Measurements from ENCODE around the gene CTSS.

The CTSS gene

DNA sequence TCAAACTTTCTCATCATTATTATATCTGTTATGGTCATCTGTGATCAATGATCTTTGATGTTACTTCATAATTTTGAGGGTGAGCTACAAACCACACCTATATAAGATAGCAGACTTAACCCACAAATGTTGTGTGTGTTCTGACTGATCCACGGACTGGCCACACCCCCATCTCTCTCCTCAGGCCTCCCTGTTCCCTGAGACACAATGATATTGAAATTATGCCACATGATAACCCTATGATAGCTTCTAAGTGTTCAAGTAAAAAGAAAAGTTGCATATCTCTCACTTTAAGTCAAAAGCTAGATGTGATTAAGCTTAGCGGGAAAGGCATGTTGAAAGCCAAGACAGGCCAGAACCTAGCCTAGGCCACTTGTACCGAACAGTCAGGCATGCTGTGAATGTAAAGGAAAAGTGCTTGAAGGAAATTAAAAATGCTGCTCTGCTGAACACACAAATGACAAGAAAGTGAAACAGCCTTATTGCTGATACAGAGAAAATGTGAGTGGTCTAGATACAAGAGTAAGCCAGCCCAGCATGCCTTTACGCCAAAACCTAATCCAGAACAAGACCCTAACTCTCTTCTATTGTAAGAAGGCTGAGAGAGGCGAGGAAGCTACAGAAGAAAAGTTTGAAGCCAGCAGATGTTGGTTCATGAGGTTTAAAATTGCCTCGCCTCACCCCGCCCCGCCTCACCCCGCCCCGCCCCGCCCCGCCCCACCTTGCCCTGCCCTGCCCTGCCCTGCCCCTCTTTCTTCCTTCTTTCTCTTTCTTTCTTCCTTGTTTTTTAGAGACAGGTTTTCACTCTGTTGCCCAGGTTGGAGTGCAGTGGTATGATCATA, 16.5 kb downstream of the CTSS start:
- no peak for TF ChIP-seq GATA3 (IDR thresholded peaks at IDR 0.05; ENCODE audit: low read depth, low read length)

DNA sequence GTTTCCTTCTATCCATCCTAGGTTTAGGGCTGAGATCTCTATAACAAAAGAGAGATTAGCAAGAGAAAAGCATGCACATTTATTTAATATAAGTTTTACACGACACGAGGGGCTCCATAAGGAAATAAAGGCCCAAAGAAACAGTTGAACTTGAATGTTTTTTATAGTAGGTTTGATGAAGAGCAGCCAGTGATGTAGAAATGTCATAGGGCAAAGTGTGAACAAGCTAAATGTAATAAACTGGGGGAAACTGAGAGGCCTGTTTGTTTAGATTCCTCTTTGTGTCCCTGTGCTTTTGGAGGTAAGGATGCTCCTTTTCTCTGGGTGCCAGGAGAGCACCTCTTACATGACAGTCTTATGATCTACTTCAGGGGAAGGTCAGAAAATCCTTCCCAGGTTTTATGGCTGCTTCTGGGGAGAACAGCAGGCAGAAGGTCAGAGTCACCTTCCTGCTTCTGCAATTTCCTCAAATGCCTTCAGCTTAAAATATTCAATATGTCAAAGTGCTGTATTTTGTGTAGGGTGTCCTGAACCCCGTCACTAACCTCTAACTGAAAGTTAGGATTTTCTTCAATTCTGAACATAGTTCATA, 35.4 kb downstream of the CTSS start:
- TF ChIP-seq GATA3 (IDR thresholded peaks at IDR 0.05; ENCODE audit: low read depth, low read length) (no peak), GATA2 (IDR thresholded peaks at IDR 0.05; ENCODE audit: low read depth, low read length) (no peak)

DNA sequence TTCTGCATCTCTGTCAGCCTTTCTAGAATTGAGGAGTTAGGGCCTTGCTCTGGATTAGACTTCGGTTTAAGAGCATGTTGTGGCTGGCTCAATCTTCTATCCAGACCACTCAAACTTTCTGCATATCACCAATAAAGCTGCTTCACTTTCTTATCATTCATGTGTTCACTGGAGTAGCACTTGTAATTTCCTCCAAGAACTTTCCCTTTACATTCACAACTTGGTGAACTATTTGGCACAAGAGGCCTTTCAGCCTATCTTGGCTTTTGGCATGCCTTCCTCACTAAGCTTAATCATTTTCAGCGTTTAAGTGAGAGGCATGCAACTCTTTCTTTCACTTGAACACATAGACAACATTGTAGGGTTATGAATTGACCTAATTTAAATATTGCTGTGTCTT, 41.2 kb downstream of the CTSS start:
- TF ChIP-seq GATA2 (IDR thresholded peaks at IDR 0.05; ENCODE audit: low read depth, low read length) = no peak
- TF ChIP-seq GATA3 (IDR thresholded peaks at IDR 0.05; ENCODE audit: low read depth, low read length) = no peak

DNA sequence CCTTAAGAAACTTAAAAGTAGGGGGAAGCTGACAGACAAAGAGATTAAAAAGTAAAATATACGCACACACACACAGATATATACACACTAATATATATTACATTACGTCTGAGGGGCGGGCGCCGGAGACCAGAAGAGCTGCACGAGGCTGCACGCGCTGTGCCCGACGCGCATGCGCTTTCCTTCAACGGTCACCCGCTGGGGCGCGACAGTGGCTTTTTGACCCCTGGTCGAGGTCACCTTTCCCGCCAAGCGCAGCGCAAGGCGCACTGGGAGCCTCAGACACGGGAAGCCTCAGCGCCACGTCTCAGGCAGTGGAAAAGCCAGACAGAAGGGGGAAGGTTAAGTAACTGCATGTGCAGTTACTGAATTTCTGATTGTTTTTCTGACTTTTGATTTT, 44.9 kb downstream of the CTSS start, which contains the start of gene HORMAD1:
TSS of gene HORMAD1 (minus strand) at position 193 of the 400 bp plus-strand sequence. CDS start 1,390 bp downstream, outside the sequence.
- TF ChIP-seq GATA2 (IDR thresholded peaks at IDR 0.05; ENCODE audit: low read depth, low read length) (no peak), GATA3 (IDR thresholded peaks at IDR 0.05; ENCODE audit: low read depth, low read length) (no peak)

DNA sequence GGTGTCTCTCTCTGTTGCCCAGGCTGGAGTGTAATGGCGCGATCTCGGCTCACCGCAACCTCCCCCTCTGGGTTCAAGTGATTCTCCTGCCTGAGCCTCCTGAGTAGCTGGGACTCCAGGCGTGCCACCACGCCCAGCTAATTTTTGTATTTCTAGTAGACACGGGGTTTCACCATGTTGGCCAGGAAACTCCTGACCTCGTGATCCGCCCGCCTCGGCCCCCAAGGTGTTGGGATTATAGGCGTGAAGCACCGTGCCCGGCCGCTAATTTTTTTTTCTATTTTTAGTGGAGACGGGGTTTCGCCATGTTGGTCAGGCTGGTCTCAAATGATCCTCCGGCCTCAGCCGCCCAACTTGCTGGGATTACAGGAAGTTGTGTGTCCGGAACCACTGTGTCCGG, 45.5 kb downstream of the CTSS start:
- no peak for TF ChIP-seq GATA3 (IDR thresholded peaks at IDR 0.05; ENCODE audit: low read depth, low read length)
- no peak for TF ChIP-seq GATA2 (IDR thresholded peaks at IDR 0.05; ENCODE audit: low read depth, low read length)

DNA sequence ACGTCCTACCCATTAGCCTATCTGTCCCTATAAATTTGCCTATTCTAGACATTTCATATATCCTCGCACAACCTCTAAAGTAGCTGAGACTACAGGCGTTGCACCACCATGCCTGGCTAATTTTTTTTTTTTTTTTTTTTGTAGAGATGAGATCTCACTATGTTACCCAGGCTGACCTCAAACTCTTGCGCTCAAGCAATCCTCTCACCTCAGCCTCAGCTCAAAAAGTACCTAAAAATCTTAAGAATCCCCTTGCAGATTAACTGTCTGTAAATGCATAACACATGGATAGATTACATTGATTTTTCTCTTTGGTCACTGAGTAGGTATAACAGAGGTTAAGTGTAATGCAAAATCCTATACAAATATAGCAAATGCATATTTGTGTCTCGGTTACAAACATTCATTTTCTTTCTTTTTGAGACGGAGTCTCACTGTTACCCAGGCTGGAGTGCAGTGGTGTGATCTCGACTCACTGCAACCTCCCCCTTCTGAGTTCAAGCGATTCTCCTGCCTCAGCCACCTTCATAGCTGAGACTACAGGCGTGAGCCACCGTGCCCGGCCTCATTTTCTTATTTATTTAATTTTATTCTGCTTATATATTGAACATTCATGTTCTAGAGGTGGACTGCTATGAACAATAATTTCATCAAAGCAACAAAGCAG, 47.2 kb downstream of the CTSS start:
- TF ChIP-seq GATA3 (IDR thresholded peaks at IDR 0.05; ENCODE audit: low read depth, low read length) = no peak
- TF ChIP-seq GATA2 (IDR thresholded peaks at IDR 0.05; ENCODE audit: low read depth, low read length) = no peak

DNA sequence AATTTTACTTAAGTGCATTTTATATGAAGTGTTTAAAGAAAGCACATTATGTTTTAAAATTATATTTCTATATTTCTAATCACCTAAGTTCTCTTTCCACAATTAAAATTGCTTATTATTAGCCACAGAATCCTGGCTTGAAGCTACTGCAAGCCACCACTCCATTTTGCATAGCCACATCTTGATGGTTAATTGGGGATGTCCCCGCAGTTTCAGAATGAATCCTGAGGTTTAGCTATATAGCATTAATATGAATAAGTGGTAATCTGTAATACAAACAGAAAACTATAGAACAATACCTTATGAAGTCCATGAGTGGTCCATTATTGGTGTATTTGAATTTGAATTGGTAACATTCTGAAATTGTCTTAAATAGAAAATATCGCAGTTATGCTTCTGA, 57.0 kb downstream of the CTSS start:
- TF ChIP-seq GATA2 (IDR thresholded peaks at IDR 0.05; ENCODE audit: low read depth, low read length) (no peak), GATA3 (IDR thresholded peaks at IDR 0.05; ENCODE audit: low read depth, low read length) (no peak)

DNA sequence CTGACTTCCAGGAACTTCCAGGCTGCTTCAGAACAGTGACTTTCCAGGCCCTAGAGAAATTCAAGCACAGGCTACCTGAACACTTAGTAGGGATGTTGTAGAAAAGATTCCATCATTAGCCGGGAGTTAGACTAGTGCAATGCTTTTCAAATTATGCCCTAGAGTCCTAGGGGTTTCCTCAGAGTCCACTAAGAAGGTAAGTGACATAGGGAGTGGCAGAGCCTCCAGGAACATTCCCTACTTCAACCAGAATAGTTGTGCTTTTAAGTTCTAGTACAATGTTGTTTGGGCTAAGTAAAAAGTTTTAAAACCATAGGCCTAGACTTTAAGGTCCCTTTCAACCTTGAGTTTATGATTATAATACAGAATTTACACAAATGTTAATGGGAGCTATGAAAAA, 59.5 kb downstream of the CTSS start:
- TF ChIP-seq GATA2 (IDR thresholded peaks at IDR 0.05; ENCODE audit: low read depth, low read length) (no peak), GATA3 (IDR thresholded peaks at IDR 0.05; ENCODE audit: low read depth, low read length) (no peak)

DNA sequence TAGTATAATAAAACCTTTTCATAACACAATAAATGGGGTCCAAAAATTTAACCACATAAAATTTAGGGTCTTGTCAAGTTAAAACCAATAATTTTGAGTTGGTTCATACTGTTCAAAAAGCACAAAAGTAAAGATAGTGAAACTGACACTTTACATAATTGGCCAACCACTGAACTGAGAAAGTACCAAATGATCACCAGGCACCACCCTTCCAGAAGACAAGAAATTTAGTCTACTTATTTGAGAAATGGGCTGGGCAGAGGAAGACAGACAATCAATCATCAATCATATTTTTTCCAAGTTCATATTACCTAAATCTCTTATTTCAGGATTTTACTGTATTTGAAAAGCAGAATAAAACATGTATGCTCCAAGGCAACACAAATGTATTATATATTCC, 62.2 kb downstream of the CTSS start:
- TF ChIP-seq GATA3 (IDR thresholded peaks at IDR 0.05; ENCODE audit: low read depth, low read length) = no peak

DNA sequence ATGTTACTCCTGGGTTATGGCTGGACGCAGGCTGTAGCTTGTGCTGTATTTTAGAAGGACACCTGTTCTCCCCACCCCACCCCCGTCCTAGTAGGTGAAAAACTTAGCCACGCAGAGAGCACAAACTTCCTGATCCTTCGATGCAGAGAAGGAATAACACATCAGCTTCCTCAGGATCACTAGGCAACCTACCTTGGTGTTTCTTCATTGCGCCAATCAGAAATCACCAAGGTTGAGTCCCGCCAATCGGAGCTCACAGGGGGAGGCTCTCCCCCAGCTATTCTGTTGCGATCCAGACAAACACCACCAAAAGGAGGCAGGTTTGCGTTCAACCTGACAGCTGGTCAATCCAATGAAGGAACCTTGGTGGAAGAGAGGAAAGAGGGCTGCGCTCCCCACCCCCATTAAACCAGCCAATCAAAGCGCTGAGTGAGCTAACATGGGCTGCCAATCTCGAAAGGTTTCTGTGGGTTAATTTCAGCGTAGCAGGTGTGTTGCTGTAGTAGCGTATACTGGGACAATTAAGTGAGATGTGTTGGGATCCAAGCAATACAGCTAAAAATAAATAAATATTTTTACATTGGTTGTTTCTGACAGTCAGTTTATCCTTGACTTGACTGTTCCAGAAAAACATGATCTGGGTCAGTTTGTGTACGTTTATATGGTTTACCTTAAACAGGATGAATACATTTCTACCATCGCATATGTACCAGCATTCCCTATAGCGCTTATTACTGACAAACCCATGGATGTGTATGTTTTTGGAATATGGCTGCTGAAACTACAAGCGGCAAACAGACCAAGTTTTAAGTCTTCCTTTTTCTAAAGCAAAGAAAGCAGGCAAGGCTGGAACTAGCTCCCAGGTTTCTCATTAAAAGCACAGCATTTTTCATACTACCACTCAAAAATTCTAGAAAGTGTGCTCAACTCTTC, 68.3 kb downstream of the CTSS start, which contains the start of gene GOLPH3L:
TSS of gene GOLPH3L (minus strand) at position 160 of the 933 bp plus-strand sequence. CDS start 2,316 bp downstream, outside the sequence.
- TF ChIP-seq GATA2 (IDR thresholded peaks at IDR 0.05; ENCODE audit: low read depth, low read length) (no peak), GATA3 (IDR thresholded peaks at IDR 0.05; ENCODE audit: low read depth, low read length) (no peak)

DNA sequence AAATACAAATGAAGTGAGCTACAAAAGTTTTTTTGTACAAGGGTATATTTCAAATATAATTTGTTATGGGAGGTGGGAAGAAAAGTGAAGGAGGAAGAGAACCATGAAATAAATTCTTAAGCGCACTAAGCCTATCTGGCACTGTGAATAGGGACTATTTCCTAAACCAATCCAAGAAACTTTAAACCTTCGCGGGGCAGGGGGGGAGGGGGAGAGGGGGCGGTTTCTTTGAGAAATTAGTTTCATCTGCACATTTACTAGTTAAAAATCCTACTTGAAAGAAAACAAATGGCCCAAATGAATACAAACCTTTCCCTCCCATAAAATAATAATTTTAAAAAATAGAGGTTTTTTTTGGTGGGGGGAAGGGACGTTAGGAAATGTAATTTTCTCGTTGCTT, 69.0 kb downstream of the CTSS start:
- no peak for TF ChIP-seq GATA2 (IDR thresholded peaks at IDR 0.05; ENCODE audit: low read depth, low read length)
- TF ChIP-seq GATA3 (IDR thresholded peaks at IDR 0.05; ENCODE audit: low read depth, low read length) = no peak

DNA sequence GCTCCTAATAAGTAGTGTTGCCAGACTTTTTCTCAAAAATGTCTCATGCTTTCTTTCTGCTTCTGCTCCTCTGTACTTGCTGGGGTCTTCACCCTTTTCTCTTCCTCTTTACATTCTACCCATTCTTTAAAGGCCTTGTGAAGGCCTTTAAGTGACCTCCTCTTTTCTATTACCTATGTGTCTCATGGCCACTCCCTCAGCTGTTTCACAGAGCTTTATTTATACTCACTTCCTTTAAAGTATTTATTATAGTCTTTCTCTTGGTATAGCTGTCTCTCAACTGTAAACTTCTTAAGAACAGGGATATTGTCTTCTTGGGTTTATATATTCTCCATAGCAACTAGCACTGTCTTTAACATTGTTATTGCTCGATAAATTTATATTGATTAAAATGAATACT, 69.4 kb downstream of the CTSS start:
- TF ChIP-seq GATA2 (IDR thresholded peaks at IDR 0.05; ENCODE audit: low read depth, low read length) = no peak
- no peak for TF ChIP-seq GATA3 (IDR thresholded peaks at IDR 0.05; ENCODE audit: low read depth, low read length)

DNA sequence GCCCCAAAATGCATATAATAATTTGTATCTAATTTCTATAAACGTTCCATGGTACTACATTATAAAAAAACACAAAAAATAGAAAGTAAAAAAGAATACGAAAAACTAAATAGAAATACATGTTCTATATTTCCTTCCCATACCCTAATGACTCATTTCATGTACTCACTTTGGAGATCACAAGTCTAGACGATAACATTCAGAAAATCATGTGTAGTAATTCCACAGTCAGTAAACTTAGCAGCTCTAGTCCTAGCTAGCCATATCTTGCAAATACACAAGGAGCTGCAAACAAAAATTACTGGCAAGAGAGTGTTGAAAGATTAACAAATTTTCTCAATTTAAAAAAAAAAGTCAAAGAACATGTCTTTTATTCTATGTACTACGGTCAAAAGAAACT, 70.0 kb downstream of the CTSS start:
- TF ChIP-seq GATA2 (IDR thresholded peaks at IDR 0.05; ENCODE audit: low read depth, low read length) (no peak), GATA3 (IDR thresholded peaks at IDR 0.05; ENCODE audit: low read depth, low read length) (no peak)

DNA sequence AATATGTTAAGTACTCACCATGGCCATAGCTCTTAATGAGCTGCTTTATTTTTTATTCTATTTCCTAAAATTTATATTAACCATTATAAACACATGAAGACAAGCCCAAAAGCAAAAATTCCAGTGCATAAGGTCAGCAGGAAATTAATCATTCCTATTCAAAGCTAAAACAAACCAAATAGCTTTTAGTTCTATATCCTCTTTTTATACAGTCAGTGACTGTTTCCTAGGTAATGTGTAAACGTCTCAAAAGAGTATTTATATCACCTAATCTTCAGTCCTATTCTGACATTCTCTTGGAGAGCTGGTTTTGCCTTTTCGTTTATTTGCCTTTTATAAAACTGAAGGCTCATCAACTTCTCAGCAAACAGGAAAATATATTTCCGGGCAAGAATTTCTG, 72.9 kb downstream of the CTSS start:
- TF ChIP-seq GATA3 (IDR thresholded peaks at IDR 0.05; ENCODE audit: low read depth, low read length) = no peak
- TF ChIP-seq GATA2 (IDR thresholded peaks at IDR 0.05; ENCODE audit: low read depth, low read length) = no peak
